A204.1 (cell line): Measurements from ENCODE around the gene ERI3.
"Not testable (repeated sequence)": the region's sequence is repeated elsewhere in the genome, so short reads cannot be mapped to it uniquely, and the experiment has no call there.

ENCODE experiments used
- FAIRE-seq: peaks from 2 replicates; lab custom pipeline; 2012; peaks lifted over from hg19 to GRCh38; lab: Jason Lieb, UNC

Gene ERI3

DNA sequence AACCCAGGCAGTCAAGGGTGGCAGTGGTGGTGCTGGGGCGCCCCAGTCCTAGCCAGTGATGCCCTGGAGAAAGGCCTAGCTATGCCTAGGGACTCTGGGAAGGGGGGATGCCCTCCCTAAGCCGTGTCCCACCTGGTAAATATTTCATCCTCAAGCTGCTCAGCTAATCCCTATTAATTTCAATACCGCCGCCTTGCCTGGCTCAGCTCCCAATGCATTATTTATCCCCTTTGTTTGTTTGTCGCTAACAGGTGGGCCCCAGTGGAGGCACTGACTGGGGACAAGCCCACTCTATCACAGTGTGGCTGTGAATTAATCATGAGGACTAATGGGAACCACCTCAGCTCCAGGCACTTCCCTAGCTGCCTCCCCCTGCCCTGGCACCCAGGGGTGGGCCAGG, 119.2 kb downstream of the ERI3 start:
- no peak for FAIRE-seq

DNA sequence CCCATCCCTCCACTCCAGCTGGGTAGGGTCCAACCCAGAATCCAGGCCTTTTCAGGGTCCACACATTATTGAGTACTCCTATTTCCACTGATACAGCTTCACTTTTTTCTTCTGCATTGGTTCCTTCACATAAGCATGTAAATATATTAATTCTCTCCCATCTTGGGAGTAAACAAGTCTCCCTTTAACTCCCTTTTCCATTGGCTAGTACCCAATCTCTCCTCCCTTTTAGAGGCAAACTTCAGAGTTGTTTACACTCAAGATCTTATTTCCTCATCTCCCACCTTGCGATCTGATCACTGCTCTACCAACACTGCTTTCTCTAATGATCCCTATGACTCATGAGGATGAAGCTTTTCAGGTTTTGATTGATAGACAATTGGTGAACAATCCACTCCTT, 121.5 kb downstream of the ERI3 start:
- no peak for FAIRE-seq

DNA sequence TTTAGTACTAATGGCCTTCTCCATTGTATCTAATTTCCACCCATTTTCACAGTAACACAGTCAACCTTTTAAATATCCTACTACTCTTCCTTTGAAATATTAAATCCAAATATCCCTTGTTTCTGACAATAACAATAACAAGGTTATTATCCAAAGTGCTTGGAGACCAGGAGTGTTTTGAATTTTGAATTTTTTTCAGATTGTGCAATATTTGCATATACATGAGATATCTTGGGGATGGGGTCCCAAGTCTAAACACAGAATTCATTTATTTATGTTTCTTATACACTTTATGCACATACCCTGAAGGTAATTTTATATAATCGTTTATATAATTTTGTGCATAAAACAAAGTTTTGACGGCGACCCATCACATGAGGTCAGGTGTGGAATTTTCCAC, 124.3 kb downstream of the ERI3 start:
- no peak for FAIRE-seq

DNA sequence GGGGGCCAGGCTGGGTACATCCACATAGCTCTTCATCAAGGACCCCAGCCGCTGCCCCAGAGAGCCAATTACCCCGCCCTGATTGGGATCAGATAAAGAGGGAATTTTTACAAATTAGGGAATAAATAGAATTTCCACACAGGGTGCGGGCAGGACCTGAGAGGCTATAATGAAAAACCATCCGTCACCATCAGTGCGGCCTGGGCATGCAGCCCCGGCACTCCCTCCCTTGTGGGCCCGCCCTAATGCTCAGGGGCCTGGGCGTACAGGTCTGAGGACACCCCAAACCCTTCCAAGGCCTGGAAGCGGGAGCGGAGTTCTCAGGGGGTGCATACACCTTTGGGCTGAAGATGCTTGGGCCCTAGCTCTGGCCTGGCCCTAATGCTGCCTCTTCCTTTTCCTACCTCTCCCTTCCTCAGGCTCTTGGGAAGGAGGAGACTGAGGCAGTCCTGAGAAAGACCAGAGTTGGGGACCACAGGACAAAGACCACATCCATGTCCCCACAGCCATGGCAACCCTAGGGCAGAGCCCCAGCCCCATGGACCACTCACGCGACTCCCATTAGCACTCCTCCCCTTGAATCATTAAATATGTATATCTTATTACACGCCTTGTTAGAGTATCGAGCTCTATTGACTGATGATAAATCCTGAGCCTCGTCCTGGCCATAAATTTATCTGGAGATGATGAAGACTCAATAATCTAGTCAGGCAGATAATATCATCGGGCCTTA, 125.5 kb downstream of the ERI3 start:
- no peak for FAIRE-seq

DNA sequence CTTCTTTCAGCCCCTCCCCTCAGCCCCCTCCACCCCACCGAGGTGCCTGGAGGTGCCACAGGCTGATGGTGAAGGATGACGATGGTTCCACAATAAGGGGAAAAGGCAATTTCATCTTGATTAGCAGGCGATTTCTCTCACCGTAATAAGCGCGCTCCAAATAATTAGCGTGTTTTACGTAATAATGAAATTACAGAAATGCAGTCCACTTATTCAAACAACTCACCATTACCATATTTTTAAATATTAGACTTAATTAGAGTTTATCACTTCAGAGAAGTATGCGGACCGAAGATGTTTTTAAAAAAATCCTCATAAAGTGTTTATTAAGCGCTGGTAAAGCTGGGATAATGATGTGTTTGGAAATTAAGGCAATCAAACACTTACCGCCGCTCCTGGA, 126.8 kb downstream of the ERI3 start:
- no peak for FAIRE-seq

DNA sequence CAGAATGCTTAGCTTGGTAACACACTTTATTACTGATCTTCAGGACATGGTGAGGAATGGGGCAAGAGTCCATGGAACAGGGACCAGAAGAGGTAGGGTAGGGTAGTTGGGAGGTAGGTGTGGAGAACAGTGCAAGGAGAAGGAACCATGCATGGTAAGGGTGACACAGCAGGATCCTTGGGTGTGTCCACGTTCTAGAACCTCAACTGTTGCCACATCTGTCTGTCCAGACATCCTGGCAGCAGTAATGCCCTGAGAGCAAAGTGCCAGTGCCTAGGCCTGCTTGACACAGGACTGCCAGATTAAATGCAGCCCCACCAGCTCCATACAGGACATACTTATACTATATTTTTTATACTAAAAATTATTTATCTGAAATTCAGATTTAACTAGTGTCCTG, 127.8 kb downstream of the ERI3 start:
- FAIRE-seq: no peak

DNA sequence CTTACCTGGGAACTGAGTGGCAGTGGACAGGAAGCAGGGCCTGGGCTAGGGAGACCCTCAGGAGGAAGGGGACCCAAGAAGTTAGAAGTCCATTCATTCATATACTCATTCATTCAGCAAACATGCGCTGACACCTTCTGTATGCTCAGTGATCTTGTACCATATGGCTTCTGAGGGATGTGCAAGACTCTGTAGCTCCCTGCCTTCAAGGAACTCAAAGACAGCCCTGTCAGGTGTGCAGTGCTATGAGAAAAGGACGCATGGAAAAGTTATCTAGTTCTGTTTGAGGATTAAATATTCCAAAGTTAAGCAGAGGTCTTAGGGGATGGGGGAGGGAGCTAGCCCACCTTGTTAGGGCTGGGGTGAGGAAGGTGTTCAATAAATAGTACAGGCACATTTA, 129.3 kb downstream of the ERI3 start:
- no peak for FAIRE-seq

DNA sequence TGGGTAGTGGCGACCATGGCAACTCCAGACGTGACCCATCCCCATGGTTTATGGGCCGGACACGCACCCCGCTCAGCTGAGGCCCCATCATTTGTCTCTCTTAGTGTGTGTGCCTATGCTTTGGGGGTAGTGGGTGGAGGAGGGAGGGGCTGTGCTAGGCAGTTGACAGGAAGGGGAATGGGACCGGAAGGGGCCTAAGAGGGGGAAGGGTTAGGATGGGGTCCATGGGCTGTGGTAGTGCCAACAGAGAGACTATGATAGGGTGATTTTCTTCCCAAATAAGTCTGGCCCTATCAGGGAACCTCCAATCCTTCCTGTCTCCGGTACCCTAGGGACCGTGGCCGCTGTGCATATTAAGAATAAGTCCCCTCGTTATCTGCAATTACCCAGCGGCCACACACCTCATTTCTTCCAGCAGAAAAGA, 131.9 kb downstream of the ERI3 start:
- no peak for FAIRE-seq

DNA sequence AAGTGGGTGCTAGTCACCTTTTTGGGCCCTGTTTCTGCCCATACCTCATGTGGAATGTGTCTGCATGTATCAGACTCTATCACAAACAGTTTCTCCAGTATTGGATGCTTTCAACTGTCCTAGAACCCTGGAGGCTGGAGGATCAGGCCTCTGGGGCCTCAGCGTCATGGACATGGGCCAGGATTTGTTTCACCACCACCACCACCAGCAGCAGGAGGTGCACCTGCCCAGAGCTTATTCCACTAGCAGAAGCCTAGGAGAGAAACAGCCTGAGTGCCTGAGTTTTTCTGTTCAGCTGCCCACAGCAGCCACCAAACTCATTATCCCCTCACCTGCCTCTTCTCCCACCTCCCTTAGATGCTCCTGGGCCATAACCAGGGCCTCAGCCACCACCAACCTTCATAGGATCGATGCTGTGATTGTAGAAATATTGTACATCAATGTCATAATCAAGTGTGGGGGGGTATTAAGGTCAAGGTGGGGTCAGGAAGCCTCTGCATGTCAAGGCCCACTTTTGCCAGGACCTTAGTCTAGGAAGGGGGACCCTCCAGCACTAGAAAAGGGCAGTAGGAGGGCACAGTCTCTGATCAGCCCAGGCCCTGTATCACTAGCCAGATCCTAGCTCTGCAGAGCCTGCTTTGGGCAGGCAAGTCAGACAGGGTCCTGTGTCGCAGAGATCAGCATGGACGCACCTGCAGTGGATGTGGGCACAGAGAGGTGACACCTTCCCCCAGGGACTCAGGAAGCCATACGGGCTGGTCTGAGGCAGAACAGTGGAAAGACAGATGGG, 132.5 kb downstream of the ERI3 start:
- FAIRE-seq: no peak

DNA sequence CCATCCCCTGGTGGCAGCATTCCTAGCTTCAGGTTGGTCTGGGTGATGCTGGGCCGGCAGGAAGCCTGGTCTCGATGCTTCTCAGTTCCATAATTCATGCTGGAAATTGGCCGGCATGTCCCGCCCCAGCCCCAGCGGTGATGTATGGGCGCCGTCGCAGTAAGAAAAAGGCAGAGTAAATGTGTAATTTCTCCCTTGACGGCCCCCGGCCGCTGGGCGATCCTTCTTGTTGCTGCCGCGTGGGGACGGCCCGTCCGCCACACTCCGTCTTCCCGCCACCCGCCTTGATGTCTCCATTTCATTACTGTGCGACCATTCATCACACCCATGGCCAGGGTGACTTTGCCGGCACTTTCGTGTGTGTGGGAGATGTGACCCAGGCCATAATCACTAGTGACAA, 133.3 kb downstream of the ERI3 start:
- no peak for FAIRE-seq

DNA sequence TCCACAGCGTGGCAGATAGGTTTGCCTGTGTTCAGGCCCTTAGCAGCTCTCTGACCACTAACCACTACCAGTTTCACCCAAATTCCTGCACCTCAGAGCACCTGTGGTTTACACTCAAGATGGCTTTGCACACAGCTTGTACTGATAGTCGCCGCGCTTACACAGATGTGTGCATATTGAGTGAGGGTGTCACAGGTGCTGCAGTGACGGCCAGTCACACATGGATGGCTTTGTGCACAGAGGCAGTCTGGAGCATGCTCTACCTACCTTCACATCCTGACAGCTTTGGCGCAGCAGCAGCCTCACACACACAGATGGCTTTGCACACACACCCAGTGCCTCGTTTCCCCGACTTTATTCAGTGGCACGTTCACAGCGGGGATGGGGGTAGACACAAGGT, 134.3 kb downstream of the ERI3 start:
- FAIRE-seq: no peak

DNA sequence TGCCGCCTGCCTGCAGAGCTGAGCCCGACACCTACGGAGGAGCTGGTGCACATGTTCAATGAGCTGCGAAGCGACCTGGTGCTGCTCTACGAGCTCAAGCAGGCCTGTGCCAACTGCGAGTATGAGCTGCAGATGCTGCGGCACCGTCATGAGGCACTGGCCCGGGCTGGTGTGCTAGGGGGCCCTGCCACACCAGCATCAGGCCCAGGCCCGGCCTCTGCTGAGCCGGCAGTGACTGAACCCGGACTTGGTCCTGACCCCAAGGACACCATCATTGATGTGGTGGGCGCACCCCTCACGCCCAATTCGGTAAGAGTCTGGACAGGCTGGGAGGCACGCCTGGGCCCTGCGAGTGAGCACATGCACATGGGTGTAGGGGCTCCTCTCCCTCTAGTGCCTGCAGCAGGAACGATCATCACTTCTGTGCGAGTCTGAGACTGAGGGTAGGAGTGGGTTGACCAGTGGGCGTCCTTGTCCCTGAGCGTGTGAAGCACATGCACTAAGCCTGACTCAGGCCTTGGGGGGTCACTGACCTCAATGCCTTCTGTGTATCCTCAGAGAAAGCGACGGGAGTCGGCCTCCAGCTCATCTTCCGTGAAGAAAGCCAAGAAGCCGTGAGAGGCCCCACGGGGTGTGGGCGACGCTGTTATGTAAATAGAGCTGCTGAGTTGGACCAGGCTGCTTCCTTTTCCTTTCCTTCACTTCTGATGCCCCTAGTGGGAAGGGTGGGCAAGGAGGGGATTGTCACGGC, 134.9 kb downstream of the ERI3 start:
- FAIRE-seq: no peak

DNA sequence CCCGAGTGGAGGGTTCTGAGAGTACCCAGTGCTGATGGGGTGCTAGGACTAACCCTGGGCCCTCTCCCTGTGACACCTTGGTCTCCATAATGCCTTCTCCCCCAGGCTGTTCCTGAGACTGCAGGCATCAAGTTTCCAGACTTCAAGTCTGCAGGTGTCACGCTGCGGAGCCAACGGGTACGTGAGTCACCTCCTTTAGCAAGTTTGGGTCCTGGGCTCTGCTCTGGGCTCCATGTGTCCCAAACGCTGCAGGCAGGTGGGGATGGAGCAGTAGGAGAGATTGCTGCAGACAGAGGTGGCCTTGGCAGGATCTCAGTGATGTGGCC, 135.8 kb downstream of the ERI3 start:
- no peak for FAIRE-seq

DNA sequence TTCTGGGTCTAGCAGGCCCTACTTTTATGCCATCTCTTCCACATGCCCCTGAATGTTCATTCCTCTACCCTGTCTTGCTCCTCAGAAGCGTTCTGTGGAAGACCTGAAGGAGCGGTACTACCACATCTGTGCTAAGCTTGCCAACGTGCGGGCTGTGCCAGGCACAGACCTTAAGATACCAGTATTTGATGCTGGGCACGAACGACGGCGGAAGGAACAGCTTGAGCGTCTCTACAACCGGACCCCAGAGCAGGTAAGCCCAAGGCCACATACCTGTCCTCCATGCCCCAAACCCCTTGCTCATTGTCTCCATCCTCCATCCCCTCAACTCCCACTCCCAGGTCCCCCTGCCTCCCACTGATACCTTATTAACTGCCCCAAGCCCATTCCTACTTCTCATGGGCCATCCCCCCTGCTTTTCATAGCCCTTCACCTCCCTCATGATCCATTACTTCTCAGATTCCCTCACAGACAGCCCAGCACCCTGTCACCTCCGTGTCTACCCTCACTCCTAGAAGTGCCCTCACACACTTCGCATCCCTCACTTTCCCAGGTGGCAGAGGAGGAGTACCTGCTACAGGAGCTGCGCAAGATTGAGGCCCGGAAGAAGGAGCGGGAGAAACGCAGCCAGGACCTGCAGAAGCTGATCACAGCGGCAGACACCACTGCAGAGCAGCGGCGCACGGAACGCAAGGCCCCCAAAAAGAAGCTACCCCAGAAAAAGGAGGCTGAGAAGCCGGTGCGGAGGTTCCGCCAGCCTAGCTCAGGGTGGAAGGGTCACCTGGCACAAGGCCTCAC, 136.4 kb downstream of the ERI3 start:
- no peak for FAIRE-seq

DNA sequence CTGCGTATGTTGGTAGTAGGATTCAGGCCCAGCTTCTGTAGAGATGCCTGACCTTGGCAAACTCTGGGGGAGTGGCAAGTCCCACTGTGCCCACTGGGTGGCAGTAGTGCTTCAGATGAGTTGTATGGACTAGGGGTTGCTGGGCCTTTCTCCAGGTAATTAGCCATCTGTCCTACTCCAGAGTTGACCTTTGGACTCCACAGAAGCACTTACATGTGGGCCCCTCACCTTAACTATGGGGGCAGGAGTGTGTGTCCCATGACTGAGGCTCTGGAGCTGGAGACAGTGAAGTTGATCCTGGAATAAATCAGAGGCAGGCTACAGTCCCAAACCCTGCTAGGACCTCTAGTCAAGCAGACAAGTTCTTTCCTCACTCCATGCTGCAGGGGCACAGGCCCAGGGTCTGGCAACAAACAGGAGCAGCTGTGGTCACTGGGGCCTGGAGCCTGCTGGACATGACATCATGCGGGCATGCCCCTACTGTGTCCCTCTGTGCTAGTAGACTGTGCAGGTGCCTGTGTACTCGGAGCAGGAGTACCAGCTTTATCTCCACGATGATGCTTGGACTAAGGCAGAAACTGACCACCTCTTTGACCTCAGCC, 137.1 kb downstream of the ERI3 start:
- no peak for FAIRE-seq

DNA sequence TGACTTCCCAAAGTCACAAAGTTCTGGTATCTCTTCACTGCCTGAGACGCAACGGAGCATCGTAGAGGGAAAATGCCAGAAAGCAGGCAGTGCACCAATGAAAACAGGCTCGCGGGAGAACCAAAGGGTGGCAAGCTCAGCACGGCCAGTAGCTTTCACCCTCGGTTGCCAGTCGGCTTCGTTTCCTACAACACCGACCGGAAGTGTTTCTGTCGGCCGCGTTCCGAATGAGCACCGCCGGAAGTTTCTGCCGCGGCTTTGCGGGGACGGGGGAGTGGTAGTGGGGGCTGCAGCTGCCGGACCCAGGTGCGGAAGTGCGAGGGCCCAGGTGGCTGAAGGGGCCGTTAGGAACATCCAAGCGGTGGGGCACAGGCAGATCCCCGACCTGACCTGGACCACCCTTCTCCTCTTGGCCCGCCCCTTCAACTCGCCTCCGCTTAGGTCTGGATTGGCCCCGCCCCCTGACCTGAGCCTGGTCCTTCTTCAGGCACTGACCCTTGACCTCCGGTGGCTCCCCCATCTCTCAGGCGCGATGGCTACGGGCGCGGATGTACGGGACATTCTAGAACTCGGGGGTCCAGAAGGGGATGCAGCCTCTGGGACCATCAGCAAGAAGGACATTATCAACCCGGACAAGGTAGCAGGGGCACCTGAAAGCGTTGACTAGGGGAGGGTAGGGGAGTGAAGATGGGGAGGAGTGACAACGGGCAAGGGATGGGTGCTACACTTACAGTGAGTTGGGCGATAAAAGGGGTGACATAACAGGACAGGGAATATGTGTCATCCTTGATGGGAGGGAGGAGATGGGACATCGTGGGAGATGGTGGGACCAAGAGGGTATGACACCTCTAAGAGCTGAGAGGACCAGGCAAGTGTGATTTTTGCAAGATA, 141.6 kb downstream of the ERI3 start, which contains the start of gene DMAP1:
Gene DMAP1, plus strand, starts transcription at position 250 of the 891 bp plus-strand sequence. Its CDS starts 283 bp downstream, at position 533.
- FAIRE-seq: no peak

DNA sequence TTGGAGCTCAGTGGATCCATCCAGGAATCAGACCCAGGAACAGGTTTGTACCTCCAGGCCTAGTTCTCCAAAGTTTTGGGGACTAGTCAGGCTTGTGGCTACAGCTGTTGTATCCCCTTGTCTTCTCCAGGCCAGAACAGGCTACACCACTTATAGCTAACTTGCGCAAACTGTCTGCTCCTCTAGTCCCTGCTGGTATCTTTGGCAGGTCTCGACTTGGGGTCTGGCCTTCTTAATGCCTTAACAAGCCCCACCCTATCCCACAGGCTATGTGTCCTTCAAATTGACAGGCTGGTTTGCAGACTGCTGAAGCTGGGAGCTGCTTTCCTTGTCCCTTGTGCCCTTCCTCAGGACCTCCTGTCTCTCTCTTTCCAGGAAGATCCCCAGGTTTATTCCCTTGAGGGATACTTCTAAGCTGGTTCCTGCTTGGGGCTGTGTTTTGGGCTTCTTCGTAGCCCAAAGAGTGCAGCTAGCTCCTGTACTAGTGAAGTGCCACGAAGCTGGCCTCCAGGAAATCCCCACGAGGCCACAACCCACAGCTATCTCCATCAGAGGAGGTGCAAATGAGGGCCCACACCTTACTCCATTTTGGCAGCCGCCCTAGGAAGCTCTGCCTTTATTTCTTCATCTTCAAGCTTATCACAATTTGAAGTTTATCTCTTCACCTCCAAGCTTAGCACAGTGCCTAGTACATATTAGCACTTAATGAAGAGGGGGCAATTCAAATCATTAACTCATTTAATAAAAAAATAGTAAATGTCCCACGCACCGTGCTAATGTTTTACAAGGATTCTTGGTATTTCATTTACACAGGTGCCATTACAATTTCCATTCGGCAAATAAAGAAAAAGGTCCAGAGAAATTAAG, 142.5 kb downstream of the ERI3 start:
- no peak for FAIRE-seq

DNA sequence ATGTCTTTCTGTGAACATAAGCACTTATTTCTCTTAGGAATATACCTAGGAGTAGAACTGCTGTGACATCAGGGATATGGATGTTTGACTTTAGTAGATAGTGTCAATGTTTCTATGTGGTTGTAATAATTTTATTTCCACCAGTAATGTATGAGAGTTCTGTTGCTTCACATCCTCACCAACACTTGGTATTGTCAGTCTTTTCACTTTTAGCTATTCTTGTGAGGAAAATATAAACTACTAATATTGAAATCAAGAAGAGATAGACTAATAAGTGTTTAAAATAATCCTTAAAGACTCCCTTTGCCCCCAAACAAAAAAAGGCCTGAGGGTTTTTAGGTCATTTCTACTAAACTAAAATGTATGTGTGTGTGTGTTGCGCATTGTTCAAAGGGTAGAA, 144.5 kb downstream of the ERI3 start:
- FAIRE-seq: no peak

DNA sequence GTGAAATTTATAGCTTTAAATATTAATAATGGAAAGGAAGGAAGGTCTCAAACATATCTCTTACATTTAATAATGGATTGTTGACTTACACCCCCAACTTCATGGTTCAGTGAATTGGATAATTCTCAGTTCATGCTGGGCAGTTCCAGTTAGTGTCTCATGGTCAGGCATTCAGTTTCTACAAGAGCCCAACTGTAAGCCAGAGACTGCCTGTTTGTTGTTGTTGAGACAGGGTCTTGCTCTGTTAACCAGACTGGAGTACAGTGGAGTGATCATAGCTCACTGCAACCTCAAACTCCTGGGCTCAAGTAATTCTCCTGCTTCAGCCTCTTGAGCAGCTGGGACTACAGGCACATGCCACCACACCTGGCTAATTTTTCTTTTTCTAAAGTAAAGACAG, 146.8 kb downstream of the ERI3 start:
- no peak for FAIRE-seq

DNA sequence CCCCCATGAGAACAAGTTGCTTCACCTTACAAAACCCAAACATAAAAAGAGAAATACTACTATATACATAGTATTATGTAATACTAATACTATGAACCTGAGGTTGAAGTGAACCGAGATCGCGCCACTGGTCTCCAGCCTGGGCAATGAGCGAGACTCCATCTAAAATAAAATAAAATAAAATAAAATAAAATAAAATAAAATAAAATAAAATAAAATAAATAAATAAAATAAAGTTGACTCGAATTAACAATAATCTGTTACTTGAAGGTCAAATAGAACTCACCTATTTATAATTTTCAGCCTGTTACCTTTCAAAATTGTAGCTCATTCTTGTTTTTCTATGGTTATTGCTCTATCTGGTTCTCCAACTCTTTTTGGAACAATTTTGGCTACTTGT, 148.5 kb downstream of the ERI3 start:
- not testable (repeated sequence) for FAIRE-seq
